ENCODE data around the gene SLC27A2. TPM values are rescaled to one million over a fixed set of nuclear protein-coding genes. Genes with fewer than 3 reads are reported as not detected.

The SLC27A2 gene
- total RNA-seq, 1 donor, result 0.42 TPM

DNA sequence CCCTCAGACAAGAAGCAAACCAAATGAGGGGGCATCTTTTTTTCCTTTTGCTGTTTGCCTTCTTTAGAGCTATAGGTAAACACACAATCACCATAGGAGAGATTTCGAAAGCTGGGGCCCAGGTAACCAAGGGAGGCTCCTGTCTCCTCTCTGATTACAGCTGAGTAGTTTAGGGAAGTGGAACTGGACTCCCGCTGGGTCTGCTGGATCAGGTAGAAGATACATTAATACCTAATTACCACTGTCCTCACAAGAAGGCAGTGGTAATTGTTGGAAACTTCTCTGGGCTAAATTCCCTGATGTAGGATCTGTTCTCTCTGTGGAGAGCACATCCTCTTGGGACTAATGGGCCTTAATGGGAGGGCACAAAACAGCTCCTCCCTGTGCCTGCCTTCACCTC, 50.8 kb downstream of the SLC27A2 start:
- Histone ChIP-seq H3K9me3 (ENCODE audit: low read depth, low read length) (no peaks in the 10 kb centered on the region), H3K27me3 (ENCODE audit: insufficient read depth, low read length) (no peaks in the 10 kb centered on the region), H3K4me3 (ENCODE audit: low read length) (no peak overlapping the region), H3K4me1 (ENCODE audit: insufficient read depth, low read length) (no peaks in the 10 kb centered on the region)

DNA sequence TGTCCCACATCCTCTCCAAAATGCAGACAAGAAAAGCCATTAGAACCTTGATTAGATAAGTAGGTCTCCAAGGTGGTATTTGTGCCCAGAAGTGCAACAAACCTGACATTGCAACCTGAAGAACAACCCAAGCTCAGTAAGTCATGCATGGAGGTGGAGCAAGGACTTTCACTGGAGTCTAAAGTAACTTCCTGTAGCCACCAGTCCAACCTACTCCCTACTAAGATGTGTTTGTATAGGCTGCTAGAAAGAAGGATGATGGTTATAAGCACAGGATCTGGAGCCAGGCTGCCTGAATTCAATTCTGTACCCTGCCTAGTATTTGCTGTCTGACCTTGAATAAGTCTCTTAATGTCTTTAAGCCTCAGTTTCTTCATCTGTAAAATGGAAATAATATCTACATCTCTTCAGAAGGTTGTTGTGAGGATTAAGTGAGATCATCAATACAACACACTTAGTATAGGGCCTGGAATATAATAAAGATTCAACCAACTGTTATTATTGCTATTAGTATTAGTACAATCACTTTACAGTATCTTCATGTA, 51.3 kb downstream of the SLC27A2 start:
- H3K9me3 ChIP-seq (ENCODE audit: low read depth, low read length), result no peaks in the 10 kb centered on the region
- no peak overlapping the region for H3K4me3 ChIP-seq (ENCODE audit: low read length)
- no peaks in the 10 kb centered on the region for H3K4me1 ChIP-seq (ENCODE audit: insufficient read depth, low read length)
- no peaks in the 10 kb centered on the region for H3K27me3 ChIP-seq (ENCODE audit: insufficient read depth, low read length)

DNA sequence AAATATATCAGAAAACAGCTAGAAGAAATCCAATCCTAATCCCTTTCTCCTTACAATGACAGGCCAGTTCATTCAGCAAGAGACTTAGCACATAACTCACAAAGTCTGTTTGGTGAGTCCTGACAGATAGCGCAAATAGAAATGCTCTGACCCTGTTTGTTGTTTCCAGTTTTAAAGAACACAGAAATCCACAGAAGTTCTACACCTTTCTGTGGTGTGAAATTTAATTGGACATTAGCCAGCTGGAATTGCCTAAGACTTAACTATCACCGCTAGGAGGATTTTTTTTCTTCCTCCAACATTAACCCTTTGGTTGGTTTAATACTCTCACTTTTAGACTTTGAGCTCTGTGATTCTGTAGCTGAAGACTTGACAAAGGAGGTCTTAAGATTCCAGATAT, 52.8 kb downstream of the SLC27A2 start:
- H3K9me3 ChIP-seq (ENCODE audit: low read depth, low read length), result no peaks in the 10 kb centered on the region
- H3K4me1 ChIP-seq (ENCODE audit: insufficient read depth, low read length), result no peaks in the 10 kb centered on the region
- H3K4me3 ChIP-seq (ENCODE audit: low read length), result no peak overlapping the region
- no peaks in the 10 kb centered on the region for H3K27me3 ChIP-seq (ENCODE audit: insufficient read depth, low read length)

DNA sequence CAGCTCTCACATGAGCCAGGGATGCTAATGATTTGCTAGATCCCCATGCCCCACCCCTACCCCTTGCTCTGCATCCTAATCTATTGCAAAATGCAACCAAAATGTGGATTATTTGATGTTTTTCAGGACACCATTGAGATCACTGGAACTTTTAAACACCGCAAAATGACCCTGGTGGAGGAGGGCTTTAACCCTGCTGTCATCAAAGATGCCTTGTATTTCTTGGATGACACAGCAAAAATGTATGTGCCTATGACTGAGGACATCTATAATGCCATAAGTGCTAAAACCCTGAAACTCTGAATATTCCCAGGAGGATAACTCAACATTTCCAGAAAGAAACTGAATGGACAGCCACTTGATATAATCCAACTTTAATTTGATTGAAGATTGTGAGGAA, 53.8 kb downstream of the SLC27A2 start:
- no peaks in the 10 kb centered on the region for H3K9me3 ChIP-seq (ENCODE audit: low read depth, low read length)
- no peaks in the 10 kb centered on the region for H3K27me3 ChIP-seq (ENCODE audit: insufficient read depth, low read length)
- H3K4me1 ChIP-seq (ENCODE audit: insufficient read depth, low read length), result no peaks in the 10 kb centered on the region
- H3K4me3 ChIP-seq (ENCODE audit: low read length), result no peak overlapping the region

DNA sequence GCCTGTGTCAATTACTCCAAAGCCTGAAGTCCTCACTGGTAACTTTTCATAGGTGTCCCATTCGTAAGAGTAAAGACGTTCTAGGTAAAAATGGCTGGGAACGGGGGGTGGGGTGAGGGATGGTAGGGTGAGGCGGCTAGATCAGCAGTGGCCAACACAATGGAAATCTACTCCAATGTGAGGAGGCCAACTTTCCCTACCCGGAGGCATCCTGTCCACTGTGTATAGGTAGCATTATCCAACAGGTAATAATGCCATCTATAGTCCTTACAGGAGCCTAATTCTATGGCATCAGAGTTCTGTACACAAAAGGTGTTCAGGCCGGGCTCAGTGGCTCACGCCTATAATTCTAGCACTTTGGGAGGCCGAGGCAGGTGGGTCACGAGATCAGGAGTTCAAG, 54.4 kb downstream of the SLC27A2 start:
- Histone ChIP-seq H3K4me3 (ENCODE audit: low read length) (no peak overlapping the region), H3K4me1 (ENCODE audit: insufficient read depth, low read length) (no peaks in the 10 kb centered on the region), H3K27me3 (ENCODE audit: insufficient read depth, low read length) (no peaks in the 10 kb centered on the region), H3K9me3 (ENCODE audit: low read depth, low read length) (no peaks in the 10 kb centered on the region)

DNA sequence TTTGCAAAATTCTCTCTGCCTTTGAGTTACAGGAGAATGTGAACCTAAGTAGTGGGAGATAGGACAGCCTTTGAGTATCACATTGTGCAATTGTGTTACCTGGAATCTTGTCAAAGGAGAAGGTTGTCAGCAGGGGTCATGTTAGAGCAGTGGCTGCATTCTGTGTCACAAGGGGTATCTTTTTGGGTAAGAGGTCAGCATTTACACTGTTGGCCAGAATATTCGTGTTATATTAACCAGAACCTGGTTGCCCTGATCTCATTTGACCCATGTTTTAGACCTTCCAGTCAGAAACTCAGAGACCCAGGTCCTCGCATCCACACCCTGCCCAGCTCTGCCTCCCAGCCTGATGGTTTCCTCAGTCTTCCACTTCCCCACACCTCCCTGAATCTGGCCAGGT, 56.3 kb downstream of the SLC27A2 start:
- no peak overlapping the region for H3K4me3 ChIP-seq (ENCODE audit: low read length)
- H3K4me1 ChIP-seq (ENCODE audit: insufficient read depth, low read length), result no peaks in the 10 kb centered on the region
- no peaks in the 10 kb centered on the region for H3K27me3 ChIP-seq (ENCODE audit: insufficient read depth, low read length)
- H3K9me3 ChIP-seq (ENCODE audit: low read depth, low read length), result no peaks in the 10 kb centered on the region

DNA sequence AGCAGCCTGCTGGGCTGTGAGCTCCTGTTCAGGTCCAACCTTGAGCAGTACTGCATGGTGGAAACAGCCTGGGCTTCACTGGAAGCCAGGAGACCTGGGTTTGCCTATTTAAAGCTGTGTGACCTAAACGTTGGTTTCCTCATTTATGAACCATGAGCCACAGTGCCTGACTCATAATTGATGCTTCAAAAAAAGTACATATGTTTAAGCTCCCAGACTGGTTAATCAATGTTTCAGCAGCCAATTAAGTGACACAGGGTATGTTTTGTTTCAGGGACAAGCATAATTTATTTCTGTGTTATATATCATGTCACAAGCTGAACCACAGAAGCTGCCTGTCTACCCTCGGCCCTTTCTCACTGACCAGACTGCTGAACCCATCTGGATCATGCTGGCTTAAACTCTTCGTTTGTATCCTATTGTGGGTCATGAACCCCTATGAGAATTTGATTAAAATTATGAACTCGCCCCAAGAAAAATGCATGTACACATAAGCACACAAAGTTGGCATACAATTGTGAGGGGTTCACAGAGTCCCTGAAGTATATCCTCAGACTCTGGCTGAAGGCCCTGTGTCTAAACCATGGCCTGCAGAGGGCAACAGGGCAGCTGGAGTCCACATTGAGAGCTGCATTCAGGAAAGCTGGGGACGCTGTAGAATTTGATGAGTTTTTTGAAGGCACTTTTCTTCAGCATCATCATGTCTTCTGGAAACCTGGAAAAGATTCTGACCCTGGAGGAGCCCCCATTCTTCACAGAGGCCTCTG, 59.9 kb downstream of the SLC27A2 start:
- no peaks in the 10 kb centered on the region for H3K4me1 ChIP-seq (ENCODE audit: insufficient read depth, low read length)
- H3K4me3 ChIP-seq (ENCODE audit: low read length), result no peak overlapping the region
- H3K27me3 ChIP-seq (ENCODE audit: insufficient read depth, low read length), result no peaks in the 10 kb centered on the region
- no peaks in the 10 kb centered on the region for H3K9me3 ChIP-seq (ENCODE audit: low read depth, low read length)

DNA sequence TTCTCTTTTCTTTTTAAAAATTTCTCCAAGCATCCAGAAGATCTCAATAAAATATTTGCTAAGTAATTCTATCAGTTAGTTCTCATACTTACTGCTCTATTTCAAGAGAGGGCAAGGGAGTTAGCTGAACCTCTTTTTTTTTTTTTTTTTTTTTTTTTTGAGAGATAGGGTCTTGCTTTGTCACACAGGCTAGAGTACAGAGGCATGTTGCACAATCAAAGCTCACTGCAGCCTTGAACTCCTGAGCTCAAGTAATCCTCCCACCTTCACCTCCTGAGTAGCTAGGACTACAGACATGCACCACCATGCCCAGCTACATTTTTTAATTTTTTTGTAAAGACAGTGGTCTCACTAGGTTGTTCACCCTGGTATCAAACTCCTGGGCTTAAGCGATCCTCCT, 62.2 kb downstream of the SLC27A2 start:
- Histone ChIP-seq H3K9me3 (ENCODE audit: low read depth, low read length) (no peaks in the 10 kb centered on the region), H3K4me1 (ENCODE audit: insufficient read depth, low read length) (peaks cover 19% of the 10 kb centered on the region), H3K4me3 (ENCODE audit: low read length) (no peak overlapping the region), H3K27me3 (ENCODE audit: insufficient read depth, low read length) (no peaks in the 10 kb centered on the region)

DNA sequence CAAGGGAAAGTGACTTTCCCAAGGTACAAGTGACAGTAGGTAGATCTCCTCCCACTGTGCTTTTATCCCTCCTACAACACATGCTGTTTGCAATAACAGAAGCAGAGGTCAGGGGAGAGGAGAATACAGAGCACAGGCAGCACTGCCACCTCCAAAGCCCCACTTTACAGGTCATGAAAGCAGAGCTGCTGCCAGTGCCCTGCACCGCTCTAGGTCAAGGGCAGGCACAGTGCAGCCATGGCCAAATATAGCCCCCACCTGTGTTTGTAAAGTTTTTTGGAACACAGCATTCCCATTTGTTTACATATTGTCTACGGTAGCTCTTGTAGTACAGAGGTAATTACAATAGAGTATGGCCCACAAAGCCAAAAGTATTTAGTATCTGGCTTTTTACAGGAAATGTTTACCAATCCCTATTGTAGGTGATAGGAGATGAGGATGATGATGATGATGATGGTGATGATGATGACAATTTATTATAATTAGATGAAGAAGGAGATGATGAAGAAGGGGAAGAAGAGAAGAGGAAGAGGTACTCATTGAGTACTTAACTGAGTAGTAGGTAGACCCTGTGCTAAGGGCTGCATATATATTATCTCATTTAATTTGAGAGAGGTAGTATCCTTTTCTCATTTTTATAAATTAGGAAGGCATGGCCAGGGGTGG, 63.1 kb downstream of the SLC27A2 start:
- peaks cover 24% of the 10 kb centered on the region for H3K4me1 ChIP-seq (ENCODE audit: insufficient read depth, low read length)
- no peaks in the 10 kb centered on the region for H3K9me3 ChIP-seq (ENCODE audit: low read depth, low read length)
- no peaks in the 10 kb centered on the region for H3K27me3 ChIP-seq (ENCODE audit: insufficient read depth, low read length)
- no peak overlapping the region for H3K4me3 ChIP-seq (ENCODE audit: low read length)

DNA sequence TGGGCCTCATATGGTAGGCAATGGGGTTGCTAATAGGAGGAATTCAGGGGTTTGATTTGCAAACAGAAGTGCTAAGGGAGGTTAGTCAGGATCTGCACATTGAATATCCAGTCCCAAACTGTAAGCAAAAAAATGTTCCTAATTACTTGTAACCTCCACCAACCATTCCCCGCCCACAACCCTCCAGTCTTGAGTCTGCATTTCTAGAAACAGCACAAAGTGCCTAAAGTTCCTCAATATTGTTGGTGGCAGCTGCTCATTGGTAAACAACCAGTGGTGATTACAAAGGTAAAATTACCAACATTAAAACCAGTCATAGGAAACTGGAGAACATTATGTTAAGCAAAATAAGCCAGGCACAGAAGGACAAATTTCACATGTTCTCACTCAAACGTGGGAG, 64.6 kb downstream of the SLC27A2 start:
- no peaks in the 10 kb centered on the region for H3K9me3 ChIP-seq (ENCODE audit: low read depth, low read length)
- H3K4me1 ChIP-seq (ENCODE audit: insufficient read depth, low read length), result peaks cover 24% of the 10 kb centered on the region
- H3K4me3 ChIP-seq (ENCODE audit: low read length), result no peak overlapping the region
- H3K27me3 ChIP-seq (ENCODE audit: insufficient read depth, low read length), result no peaks in the 10 kb centered on the region

DNA sequence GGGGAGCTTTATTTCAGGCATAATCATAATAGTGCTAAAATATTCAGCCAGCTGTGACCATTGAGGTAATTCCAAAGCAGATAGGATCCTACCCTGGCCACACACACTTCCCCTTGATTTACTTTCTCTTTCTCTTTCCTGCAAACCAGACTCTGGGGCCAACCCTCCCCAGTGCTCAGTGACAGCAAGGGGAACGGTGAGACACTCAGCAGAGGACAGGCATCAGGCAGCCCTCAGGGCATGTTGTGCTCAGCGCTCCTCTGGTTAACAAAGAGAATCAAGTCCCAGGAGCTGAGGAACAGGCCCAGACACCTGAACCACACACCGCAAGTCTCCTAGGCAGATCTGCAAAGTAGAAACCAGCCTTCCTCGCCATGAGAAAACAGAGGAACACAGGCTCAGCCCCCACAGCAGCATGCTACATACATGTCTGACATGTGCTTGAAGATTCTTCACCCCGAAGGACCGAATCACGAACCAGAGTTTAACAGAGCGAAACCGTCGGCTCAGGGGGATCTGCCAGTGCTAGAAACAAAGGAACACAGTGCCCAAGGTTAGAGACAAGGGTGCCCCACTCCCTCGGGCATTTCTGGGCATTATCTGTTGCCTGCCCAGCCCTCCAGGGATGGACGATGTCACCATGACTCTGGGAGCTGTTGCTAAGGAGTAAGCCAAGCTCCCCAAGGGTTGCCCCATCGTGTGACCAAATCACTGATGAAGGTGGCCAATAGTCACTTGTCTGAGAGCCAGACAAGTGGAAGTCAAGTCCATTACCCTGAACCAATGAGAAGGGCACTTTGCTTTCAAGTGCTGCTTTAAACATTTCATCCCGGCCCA, 66.0 kb downstream of the SLC27A2 start:
- Histone ChIP-seq H3K27me3 (ENCODE audit: insufficient read depth, low read length) (no peaks in the 10 kb centered on the region), H3K4me1 (ENCODE audit: insufficient read depth, low read length) (peaks cover 24% of the 10 kb centered on the region), H3K4me3 (ENCODE audit: low read length) (no peak overlapping the region), H3K9me3 (ENCODE audit: low read depth, low read length) (no peaks in the 10 kb centered on the region)

DNA sequence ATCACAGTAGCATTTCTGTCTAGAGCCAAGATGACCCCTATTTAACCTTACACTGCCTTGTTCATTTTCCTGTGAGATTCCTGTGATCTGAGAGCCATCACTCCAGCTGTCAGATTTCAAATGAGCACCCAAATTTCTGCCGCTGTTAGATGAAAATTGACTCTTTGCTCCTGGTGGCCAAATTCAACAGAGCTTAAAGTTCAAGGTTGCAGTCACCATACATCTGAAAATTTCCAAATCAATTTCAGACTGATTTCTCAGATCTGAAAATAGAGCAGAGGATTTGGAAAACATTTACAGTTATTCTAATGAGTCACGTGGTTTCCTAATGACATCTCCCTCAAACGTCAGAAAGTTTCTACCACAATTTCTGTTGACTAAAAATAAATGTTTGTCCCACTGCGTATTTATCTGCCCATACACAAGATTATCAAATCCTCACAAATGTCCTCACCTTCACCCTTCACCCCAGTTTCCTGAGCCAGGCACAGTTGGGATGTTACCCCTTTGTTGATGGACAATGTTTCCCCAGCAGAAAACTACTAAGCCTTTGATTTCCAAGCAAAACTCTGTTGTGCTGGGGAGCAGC, 67.1 kb downstream of the SLC27A2 start:
- Histone ChIP-seq H3K27me3 (ENCODE audit: insufficient read depth, low read length) (no peaks in the 10 kb centered on the region), H3K4me3 (ENCODE audit: low read length) (no peak overlapping the region), H3K9me3 (ENCODE audit: low read depth, low read length) (no peaks in the 10 kb centered on the region), H3K4me1 (ENCODE audit: insufficient read depth, low read length) (peaks cover 24% of the 10 kb centered on the region)

DNA sequence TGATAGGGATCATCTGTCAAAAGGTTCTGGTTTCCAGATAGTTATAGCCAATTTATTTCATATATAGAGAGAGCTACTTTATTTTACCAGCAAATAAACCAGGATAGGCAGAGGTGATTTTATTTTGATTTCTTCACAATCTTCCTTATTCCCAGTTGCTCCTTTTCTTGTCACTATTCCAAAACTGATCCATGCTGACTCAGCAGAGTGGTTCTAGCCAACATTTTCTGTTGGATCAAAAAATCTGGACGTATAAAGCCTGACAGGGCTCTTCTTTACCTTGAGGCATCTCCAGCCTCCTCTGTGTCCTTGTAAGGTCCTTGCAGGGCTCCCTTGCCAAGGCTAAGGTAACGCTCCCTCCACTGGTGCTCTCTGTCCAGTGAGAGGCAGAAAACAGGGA, 67.7 kb downstream of the SLC27A2 start:
- Histone ChIP-seq H3K9me3 (ENCODE audit: low read depth, low read length) (no peaks in the 10 kb centered on the region), H3K4me3 (ENCODE audit: low read length) (no peak overlapping the region), H3K27me3 (ENCODE audit: insufficient read depth, low read length) (no peaks in the 10 kb centered on the region), H3K4me1 (ENCODE audit: insufficient read depth, low read length) (peaks cover 24% of the 10 kb centered on the region)

DNA sequence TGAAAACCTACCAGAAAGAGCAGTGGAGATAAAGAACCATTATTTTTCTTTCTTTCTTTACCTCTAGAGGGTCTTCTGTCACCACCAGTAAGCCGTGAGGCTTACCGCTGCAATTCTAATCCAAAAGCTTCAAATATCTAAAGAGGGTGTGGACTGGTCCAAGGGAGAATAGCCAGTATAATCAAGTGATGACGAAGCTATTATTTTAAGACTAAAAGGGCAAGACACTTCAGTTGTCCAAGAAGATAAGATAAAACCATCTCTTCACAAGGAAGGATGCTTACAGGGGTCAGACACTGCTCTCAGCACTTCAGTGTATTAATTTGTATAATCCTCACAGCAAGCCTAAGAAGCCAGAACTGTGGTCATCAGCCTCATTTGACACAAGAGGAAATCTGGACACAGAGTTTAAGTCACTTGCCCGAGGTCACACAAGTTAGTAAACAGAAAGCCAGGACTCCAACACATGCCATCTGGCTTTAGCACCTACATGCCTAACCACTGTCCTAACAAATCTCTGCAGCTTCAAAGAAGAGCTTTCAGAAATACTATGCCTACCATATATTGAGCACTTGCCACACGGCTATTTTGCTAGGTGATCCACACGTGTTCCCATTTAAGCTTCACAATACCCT, 68.9 kb downstream of the SLC27A2 start:
- no peaks in the 10 kb centered on the region for H3K27me3 ChIP-seq (ENCODE audit: insufficient read depth, low read length)
- H3K4me1 ChIP-seq (ENCODE audit: insufficient read depth, low read length), result peaks cover 24% of the 10 kb centered on the region
- H3K4me3 ChIP-seq (ENCODE audit: low read length), result no peak overlapping the region
- no peaks in the 10 kb centered on the region for H3K9me3 ChIP-seq (ENCODE audit: low read depth, low read length)
